HS-27A (cell line): ENCODE data around the gene SLC2A1.
A peak's percentile ranks its signal among the peaks of the same experiment; 100 is the strongest.

Experiments used
- DNase-seq: peaks from one replicate; pipeline ENCODE4 v3.0.0-alpha.2; 2012; ENCODE audit warnings: low read depth, missing footprints

SLC2A1 gene

GRCh38 chr1:42958488-42959319 is at the start of gene SLC2A1:
SLC2A1 (minus strand) TSS chr1:42958868; CDS start chr1:42958651, 217 bp downstream.
- DNase-seq, result peak; percentile 88

- no peak for DNase-seq
Observed at GRCh38 chr1:43007377-43008114, 48.9 kb upstream of the SLC2A1 start.

- DNase-seq, result no peak
Observed at GRCh38 chr1:43005460-43006361, 47.0 kb upstream of the SLC2A1 start.

- DNase-seq, result no peak
Observed at GRCh38 chr1:43004587-43005459, 46.2 kb upstream of the SLC2A1 start.

GRCh38 chr1:43002766-43003165 is 44.1 kb upstream of the SLC2A1 start:
- DNase-seq, result no peak

GRCh38 chr1:43002116-43002515 is 43.4 kb upstream of the SLC2A1 start:
- no peak for DNase-seq

GRCh38 chr1:43001434-43001833 is 42.8 kb upstream of the SLC2A1 start:
- no peak for DNase-seq

- DNase-seq, result no peak
Observed at GRCh38 chr1:43000271-43000670, 41.6 kb upstream of the SLC2A1 start.

- DNase-seq, result peak; percentile 33
Observed at GRCh38 chr1:42999308-42999707, 40.6 kb upstream of the SLC2A1 start.

GRCh38 chr1:42998386-42998785 is 39.7 kb upstream of the SLC2A1 start:
- peak; percentile 19 for DNase-seq

- DNase-seq, result no peak
Observed at GRCh38 chr1:42996384-42996970, 37.8 kb upstream of the SLC2A1 start.

GRCh38 chr1:42993502-42994136 is 35.0 kb upstream of the SLC2A1 start:
- DNase-seq, result no peak

- no peak for DNase-seq
Observed at GRCh38 chr1:42992054-42992571, 33.4 kb upstream of the SLC2A1 start.

GRCh38 chr1:42990757-42991346 is 32.2 kb upstream of the SLC2A1 start:
- no peak for DNase-seq

GRCh38 chr1:42983693-42984092 is 25.0 kb upstream of the SLC2A1 start:
- no peak for DNase-seq

GRCh38 chr1:42983253-42983652 is 24.6 kb upstream of the SLC2A1 start:
- DNase-seq, result no peak

GRCh38 chr1:42982641-42983040 is 24.0 kb upstream of the SLC2A1 start:
- DNase-seq, result no peak

- no peak for DNase-seq
Observed at GRCh38 chr1:42981871-42982270, 23.2 kb upstream of the SLC2A1 start.

GRCh38 chr1:42981255-42981805 is 22.7 kb upstream of the SLC2A1 start:
- no peak for DNase-seq
